Stimulated activated CD4-positive, alpha-beta T cell treated with anti-CD3 and anti-CD28 coated beads, Interleukin-4, amount 100 ng/mL, for 24 hours (primary cell): Measurements from ENCODE around the gene MACROH2A1.

ENCODE experiments used
- DNase-seq: peaks from one replicate; pipeline ENCODE4 v3.0.0-alpha.2; 2020

MACROH2A1 gene

DNA sequence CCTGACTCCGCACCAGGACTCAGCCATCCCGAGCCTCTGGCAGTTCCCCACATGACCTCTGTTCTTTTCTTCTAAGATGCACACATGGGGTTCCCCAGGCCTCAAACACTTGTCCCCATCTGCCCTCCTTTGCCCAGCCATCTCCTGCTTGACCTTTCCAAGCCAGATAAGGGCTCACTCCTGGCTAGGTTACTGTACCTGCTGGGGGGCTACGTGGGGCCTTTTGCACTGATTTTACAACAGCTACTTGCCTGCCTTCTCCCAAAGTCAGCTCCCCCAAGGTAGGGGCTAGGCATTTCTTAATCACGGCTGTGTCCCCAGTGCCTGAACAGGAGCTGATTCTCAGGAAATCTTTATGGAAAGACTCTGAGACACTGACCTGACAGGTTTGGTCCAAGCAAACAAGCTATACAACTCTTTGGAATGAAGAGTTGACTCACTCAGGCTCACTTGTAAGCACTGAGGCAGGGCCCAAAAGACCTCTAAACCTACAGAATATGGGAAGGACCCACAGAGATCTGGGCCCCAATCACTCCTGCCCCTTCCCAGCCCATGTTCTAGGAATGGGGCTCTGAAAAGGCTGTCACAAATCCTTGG is 2.5 kb downstream of the MACROH2A1 start:
- no peak for DNase-seq

- no peak for DNase-seq
Observed at GRCh38 chr5:135395866-135396265, 3.2 kb downstream of the MACROH2A1 start.

- no peak for DNase-seq
Observed at GRCh38 chr5:135395451-135395850, 3.6 kb downstream of the MACROH2A1 start.

GRCh38 chr5:135394095-135394494 is 4.9 kb downstream of the MACROH2A1 start:
- DNase-seq, result no peak

GRCh38 chr5:135393691-135394090 is 5.3 kb downstream of the MACROH2A1 start:
- no peak for DNase-seq

GRCh38 chr5:135393229-135393628 is 5.8 kb downstream of the MACROH2A1 start:
- DNase-seq, result no peak

- no peak for DNase-seq
Observed at GRCh38 chr5:135392256-135392655, 6.8 kb downstream of the MACROH2A1 start.

GRCh38 chr5:135391869-135392255 is 7.2 kb downstream of the MACROH2A1 start:
- DNase-seq, result no peak

DNA sequence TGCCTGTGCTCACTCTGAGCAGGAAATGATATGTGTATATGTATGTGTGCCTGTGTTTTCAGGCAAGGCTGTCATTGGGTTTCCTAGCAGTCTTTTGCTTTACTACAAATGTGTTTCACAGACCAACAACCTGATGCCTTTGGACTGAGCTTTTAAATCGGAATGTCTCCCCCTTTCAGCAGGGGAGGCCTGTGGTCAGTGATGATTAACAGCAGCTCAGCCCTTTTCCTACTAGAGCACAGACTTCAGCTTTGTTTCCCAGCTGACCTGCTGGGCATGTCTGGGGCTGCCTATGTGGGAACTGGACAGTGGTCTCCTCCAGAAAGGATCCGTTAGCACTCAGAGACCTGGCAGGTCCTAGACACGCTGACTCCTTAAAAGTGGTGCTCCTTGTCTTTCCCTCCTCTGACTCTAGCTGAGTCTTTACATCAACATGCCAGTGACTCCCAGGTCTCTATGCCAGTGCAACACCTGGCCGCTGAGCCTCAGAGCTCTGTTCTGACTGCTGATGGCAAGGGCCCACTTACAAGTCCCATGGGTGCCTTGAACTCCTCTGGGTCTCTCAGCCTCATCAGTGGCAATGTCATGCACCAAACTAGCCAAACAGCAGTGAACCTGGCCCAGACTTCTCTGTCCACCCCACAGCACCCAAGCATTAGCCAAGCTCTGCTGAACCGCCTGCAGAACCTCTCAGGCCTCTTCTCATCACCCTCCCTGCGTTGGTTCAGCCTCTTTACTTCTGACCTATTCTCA is 7.7 kb downstream of the MACROH2A1 start:
- DNase-seq, result no peak

DNA sequence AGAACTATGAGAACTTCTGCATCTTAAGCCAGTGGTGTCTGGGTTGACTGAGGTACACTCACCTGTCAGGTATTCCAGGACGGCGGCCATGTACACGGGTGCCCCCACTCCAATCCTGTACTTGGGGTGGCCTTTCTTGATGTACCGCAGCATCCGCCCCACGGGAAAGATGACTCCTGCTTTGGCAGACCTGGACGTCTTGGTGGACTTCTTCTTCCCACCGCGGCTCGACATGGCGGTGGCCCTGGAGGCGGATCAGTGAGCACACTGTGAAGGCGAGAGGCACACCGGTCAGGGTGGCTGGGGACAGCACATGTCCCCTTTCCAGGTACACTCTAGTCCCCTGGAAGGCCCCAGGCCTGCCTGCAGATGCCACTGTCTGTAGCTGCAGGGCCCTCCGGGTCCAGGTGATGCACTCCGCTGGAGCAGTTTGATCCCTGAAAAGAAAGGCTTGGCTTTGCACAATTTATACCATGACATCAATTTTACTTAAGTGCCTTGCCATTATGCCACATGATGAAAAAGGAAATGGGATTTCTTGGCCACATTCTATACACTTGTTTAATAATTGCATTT is 10.1 kb downstream of the MACROH2A1 start:
- no peak for DNase-seq

GRCh38 chr5:135387629-135387960 is 11.4 kb downstream of the MACROH2A1 start:
- DNase-seq, result no peak

DNA sequence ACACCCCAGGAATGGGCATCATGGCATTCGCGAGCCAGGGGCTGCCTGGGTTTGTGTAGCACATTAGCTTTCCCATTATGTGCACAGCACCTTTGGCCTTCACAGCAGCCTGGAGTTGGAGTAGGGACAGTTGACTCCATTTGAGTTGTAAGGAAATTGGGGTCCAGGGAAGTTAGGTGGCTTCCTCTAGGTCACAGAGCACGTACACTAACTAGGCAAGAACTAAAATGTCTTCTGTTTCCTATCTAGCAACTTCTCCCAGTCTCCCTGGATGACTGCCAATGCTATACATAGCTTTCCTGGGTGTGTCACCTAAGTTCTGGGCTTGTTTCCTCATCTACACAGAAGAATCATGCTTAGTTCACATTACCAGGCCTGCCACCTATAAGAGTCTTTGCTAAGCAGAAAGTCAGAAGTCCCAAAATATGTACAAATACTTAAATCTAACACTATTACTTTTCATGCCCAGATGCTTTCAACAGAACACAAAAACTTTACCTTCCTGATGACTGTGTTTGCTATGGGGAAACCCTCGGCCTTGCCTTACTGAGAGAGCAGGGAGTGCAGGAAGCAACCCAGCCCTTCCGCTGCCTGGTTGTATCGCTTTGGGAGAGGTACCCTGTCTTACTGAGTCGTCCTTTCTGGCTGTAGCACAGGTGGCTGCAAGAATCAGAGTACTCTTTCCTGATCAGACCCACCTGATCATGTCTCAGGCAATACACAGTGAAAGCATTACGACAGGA is 12.0 kb downstream of the MACROH2A1 start:
- DNase-seq, result no peak

GRCh38 chr5:135386096-135386495 is 12.9 kb downstream of the MACROH2A1 start:
- DNase-seq, result no peak

DNA sequence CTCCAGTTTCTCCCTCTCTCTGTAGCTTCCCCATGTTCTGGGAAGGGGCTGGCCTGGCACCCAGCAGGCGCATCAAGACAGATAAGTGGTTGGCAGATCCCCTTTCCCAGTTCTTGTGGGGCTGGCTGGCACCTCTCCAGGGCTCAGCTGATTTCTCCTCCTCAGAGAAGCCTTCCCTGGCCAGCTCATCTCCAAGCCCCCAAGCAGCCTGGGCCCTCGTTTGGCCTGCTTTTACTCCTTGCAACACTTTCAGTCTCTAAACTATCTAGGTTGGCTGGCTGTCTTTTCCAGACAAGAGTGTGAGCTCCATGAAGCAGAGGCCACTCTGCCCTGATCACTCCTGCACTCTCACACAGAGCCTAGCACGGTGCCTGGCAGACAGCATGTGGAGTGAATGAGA is 13.5 kb downstream of the MACROH2A1 start:
- DNase-seq, result no peak

GRCh38 chr5:135384898-135385297 is 14.1 kb downstream of the MACROH2A1 start:
- no peak for DNase-seq

DNA sequence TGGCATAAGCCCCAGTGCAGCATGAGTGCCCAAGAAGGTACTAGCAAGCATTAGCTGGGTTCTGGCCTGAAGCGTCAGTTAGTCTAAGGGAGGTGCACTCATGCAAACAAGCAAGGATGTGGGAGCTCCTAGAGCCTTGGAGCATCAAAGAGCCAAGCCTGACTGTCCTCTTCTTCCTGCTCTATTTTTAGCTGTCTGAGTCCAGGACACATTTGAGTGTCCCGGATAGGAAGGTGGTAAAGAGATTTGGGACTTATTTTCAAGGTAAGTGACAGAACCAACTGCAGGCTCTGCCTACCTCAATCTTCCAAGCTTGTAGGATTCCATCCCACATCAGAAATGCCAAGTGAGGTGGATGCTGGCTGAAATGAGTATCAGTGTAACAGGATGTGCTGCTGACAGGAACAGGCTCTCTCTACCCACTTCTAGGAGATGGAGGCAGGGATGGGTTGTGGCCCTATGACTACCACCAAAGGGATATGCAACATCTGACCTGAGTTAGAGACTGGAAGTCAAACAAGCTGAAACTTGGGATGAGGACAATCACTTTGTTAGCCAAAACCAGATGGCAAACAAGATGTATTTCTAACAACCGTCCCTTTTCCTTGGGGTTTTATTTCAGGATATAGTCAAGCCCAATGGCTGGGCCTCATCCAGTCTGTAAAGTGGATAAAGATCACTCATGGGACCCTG is 15.1 kb downstream of the MACROH2A1 start:
- no peak for DNase-seq

DNA sequence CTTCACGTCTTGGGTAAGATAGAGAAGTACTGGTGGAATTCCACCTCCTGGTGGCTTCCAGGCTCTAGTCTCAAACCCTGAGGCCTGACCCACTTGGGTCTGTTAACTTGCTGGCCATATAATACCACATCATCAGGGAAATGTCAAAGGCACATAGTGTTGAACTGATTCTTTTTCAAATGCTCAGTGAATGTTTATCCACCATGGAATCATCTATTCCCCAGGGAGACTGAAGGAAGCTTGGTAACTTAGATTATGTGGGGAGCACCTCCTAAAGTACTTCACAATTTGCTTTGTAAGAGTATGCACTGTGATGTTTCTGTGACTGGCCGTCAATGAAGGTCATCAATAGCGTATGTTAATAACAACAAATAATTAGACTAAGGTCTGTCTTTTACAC is 16.1 kb downstream of the MACROH2A1 start:
- no peak for DNase-seq

- DNase-seq, result no peak
Observed at GRCh38 chr5:135382106-135382790, 16.8 kb downstream of the MACROH2A1 start.

DNA sequence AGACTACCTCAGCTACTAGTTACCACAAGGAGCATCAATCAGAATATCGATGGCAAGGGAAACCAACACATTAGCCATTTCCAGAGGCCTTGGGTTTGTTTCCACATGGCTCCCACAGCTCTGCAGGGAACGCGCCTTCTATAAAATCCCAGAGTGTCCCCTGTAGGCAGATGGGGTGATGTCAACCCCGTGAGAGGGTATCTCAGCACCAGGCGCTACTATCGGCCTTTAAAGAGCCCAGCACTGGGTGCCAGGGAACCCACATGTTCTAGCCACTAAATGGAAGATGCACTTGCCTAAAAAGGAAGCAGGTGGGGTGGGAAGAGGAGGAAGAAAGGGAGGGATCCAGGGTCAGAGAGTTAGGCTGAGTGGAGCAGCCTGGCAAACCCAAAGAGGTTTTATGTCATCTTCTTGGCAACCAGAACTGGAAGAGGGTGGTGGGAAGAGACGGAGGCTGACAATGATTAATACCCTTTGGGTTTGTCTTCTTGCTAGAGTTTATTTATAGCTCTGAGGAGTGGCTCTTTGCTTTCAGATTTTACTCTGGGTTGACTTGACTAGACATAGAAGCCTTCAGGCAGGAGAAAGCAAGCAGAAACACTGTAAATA is 19.9 kb downstream of the MACROH2A1 start:
- no peak for DNase-seq

- no peak for DNase-seq
Observed at GRCh38 chr5:135377751-135378680, 21.0 kb downstream of the MACROH2A1 start.
